Measurements from ENCODE around the gene HSPG2.

Gene HSPG2

GRCh38 chr1:21955501-21956281 lies 18.6 kb upstream of the HSPG2 start:
- no peak for DNase-seq

DNA sequence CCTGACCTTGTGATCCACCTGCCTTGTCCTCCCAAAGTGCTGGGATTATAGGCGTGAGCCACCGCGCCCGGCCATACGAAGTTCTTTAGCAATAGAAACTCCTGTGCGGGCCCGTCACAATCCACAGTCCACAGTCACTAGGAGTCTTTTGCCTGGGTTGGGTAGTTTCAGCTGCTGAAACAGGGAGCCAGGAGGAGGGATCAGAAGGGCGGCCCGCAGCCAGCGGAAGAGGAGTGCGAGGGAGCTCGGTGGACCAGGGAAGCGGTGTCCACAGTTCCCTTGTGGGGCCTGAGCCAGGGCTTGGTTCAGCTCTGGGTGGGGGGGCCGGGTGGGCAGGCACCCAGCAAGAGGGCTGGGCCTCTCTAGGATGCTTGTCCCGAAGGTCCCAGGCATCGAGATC lies 17.9 kb upstream of the HSPG2 start:
- DNase-seq: no peak

DNA sequence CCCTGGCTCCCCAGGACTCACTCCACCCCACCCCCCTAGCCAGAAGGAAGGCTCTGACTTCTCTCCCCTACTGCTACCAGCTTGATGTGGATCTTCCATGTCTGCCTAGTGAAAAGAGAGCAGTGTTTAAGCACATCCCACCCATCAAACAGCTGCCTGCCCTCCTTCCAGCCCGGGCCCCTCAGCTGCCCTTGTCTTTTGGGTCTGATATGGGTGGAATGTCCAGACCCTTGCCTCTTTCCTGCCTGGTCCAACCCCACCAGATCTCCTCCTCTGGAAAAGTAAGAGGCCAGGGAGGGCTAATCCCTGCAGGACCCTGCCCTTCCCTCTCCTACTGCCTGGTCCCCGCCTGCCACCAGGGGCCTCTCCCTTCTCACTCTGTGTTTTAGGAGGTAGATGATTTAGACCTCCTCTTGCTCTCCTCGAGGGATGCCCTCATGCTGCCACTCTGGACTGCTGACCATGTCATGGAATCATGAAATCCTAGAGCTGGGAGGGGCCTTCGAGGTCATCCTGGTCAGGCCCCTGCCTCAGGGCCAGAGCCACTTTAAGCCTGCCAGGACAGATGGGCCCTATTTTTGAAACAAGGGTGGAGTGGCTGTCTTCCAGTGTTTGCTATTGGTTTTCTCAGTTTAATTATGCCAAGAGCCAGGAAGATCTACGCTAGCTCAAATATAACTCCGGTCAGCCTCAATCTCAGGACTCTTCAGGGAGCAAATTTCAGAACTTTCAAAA lies 15.8 kb upstream of the HSPG2 start:
- DNase-seq: no peak

DNA sequence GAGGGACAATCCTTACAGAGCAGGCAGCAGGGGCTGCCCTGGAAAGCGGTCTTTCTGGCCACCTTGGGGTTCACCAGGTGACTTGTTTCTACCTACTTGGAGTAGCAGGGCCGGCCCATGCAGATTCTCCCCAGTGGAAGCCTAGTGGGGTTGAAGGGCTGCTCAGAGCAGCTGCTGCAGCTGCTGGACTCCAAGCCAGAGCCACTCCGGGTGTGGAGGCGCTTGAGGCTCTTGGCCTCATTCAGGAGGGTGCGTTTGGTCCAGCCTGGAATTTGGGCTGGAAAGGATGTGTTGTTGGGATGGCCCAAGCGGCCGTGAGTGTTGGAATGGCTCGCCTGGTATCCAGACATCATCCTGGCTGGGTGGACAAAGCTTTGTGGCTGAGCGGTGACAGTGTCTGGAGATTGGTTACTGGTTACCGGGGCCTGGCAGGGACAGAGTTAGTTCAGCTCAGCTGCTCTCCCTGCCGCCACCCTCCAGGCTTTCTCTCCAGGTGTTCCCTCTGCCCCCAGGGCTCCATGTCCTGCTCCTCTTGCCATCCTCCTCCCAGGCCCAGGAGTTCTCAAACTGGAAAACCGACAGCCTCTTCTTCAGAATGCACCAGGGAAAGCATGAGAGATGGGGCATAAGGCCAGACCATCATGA lies 14.2 kb upstream of the HSPG2 start:
- DNase-seq: no peak

DNA sequence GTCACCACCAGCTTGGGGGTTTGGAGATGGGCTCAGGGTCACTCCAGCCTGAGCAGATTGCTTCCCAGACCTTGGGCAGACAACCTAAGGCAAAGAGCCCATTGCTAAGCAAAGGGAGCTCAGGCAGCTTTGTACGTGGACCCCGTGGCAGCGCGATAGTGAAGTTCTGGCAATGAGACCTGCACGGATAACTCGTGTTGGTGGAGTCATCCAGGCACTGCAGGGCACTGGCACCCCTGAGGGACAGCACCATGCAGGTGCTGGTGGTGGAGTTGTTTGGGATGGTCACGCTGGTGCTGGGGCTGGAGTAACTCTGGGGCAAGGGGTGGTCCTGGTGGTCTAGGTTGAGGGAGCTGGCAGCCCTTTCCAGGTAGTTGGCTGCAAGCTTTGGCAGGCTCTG lies 13.6 kb upstream of the HSPG2 start:
- no peak for DNase-seq

- peak in 1 of 2 donors; percentile 1 for DNase-seq
Observed at GRCh38 chr1:21946836-21947587, 9.9 kb upstream of the HSPG2 start.

- DNase-seq: no peak
Observed at GRCh38 chr1:21944733-21945073, 7.6 kb upstream of the HSPG2 start.

GRCh38 chr1:21942959-21943640 lies 6.0 kb upstream of the HSPG2 start:
- DNase-seq: peak in 1 of 2 donors; percentile 6

DNA sequence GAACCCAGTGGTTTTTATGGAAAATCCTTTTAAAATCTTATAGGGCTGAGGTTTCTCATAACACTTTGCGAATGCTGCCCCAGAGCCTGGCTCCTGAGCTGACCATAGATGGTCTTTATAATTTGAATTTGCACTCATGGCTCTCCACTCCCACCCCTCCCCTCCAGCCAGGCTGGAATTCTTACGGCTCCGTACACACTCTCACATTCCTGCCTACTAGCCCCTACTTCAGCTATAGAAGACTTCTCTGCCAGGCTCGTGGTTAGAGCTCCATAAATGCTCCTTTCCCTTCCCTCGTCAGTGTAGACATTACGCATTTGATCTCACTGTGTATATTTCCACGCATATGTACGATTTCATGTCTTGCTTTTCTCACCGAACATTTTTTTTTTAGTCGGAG lies 5.4 kb upstream of the HSPG2 start:
- no peak for DNase-seq

DNA sequence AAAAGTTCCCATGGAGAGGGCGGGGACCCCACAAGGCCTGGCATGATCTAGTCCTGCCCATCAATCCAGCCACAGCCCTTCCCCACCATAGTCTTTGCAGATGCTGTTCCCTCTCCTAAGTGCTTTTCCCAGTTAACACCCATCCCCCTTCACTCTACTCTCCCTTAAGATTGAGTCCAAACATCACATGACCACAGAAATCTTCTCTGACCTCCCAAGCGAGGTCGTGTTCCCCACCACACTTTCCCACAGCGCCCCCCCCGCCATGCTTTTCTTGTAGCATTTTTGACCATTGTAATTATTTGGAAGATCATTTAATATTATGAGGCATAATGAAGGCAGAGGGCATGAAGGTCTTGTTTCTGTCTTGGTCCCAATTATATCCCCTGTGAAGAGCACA lies 4.3 kb upstream of the HSPG2 start:
- no peak for DNase-seq

DNA sequence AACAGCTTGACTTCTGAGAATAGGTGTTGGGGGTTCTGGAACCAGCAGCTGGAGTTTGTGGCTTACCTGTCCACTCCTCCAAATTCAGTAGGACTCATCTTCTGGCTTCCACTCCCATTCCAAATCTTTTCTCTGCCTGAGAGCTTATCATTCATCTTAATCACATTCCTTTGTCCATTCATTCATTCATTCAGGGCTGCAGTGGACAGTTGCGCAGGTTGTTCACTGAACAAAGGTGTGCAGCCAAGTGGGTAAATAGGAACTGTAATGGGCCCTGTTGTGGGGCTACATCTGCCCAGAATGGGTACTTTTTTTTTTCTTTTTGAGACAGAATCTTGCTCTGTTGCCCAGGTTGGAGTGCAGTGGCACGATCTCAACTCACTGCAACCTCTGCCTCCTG lies 3.4 kb upstream of the HSPG2 start:
- no peak for DNase-seq

DNA sequence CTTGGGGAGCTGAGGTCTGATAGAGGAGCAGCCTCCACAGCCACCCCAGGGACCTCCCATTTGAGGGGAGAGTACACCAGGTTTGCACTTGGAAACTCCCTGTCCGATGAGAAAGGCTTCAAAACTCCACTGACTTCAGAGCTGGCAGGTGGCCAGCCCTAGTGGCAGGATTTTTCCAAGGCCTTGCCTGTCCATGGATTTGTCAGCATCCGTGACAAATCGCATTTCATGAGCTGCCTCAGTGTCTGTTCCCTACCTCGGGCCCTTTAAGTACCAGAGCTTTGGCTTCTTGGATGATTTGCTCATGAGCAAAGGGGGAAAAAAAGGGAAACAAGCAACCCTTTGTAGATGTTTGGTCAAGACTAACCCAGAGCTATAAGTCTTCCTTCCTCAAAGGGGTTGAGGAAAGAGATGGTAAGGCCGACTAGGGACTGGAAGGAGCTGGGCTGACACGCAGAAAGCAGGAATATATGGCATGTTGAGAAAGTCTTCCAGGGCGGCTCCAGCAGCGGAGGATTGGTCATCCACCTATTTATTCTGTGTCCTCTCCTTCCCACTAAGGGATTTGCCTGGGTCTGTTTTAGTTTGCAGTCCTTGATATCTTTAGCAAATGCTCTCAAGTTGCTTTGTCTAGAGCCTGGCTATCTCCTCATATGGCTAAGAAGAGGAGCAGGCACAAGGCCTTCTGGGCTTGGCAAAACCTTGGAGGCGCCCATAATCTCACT lies 2.7 kb upstream of the HSPG2 start:
- peak in 1 of 2 donors; percentile 86 for DNase-seq

- DNase-seq: no peak
Observed at GRCh38 chr1:21938732-21939538, 1.8 kb upstream of the HSPG2 start.

DNA sequence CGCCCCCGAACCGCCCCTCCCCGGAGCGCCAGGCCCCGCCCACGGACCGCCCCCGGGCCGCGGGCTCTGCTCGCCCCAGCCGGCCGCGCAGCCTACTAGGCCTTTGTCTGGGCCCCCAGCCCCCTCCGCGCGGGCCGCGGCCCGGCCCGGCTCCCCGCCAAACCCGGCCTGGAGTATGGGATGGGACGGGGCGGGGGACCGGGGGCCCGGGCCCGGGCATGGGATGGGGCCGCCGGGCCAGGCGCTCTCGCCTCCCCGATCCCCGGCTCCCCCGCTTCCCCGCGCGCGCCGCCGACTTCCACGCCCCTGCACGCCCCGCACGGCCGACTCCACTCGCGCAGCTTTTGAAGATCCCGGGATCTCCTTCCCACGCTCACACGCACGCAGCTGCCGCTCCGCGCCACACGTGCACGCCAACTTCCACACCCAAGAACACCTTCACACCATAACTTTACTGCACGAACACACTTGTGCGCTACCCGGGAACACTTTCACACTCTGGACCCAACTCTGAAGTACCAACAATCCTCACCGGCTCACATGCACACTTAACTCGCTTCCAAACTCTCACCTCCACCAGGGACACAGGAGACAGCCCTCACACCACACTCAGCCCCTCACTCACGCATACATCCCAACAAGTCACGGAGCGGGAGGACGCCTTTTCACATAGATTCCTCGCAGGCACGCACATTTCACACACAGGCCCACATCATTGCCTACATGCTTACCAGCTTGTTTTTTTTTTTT lies 437 bp upstream of the HSPG2 start:
- DNase-seq: peak; percentile 9 to 35

GRCh38 chr1:21936366-21937031 lies 611 bp downstream of the HSPG2 start:
- DNase-seq: no peak

- DNase-seq: no peak
Observed at GRCh38 chr1:21935891-21936365, 1.2 kb downstream of the HSPG2 start.

DNA sequence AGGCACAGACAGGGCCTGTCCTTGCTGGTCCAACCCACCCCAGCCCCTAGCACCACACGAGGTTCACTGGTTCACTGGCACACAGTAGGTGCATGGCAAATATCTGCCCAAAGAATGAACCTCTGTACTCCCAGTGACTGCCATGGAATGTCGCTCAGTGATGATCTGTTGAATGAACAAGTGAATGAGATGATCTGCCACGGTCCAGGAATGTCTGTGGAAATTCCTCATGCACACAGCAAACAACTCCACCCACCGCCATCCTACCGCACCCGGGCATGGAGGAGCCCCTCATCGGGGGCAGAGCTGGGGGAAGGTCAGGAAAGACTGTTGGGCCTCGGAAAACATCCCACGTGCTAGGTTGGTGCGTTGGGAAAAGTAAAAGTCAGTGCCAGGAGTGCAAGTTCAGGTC lies 1.7 kb downstream of the HSPG2 start:
- DNase-seq: no peak

- DNase-seq: peak in 1 of 2 donors; percentile 29
Observed at GRCh38 chr1:21933397-21934248, 3.5 kb downstream of the HSPG2 start.

DNA sequence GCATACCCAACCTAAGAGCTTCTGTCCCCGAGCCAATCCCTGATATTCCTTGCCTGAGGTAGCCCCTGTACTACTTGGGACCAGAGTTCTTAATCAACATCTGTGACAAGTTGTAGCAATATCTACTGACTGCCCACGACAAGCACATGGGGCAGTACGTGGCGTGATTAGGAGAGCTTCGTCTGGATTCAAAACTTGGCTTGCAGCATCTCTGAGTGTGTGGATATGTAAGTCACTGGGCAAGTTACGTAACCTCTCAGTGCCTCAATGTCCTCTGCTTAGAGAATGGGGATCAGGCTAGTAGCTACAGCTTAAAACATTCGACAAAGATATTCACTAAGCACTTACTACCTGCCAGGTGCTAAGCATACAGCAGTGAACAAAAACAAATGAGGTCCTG lies 5.0 kb downstream of the HSPG2 start:
- no peak for DNase-seq
